Stimulated activated CD4-positive, alpha-beta T cell treated with anti-CD3 and anti-CD28 coated beads, TNF-alpha, amount 100 ng/mL, for 24 hours (primary cell): Measurements from ENCODE around the gene ADK.
"Not testable (repeated sequence)": the region's sequence is repeated elsewhere in the genome, so short reads cannot be mapped to it uniquely, and the experiment has no call there.

Source experiments
- DNase-seq, 3 experiments: peaks; one replicate each; pipeline ENCODE4 v3.0.0-alpha.2; 2020; ENCODE audit warnings: low read depth in 3 of 3

ADK gene

DNA sequence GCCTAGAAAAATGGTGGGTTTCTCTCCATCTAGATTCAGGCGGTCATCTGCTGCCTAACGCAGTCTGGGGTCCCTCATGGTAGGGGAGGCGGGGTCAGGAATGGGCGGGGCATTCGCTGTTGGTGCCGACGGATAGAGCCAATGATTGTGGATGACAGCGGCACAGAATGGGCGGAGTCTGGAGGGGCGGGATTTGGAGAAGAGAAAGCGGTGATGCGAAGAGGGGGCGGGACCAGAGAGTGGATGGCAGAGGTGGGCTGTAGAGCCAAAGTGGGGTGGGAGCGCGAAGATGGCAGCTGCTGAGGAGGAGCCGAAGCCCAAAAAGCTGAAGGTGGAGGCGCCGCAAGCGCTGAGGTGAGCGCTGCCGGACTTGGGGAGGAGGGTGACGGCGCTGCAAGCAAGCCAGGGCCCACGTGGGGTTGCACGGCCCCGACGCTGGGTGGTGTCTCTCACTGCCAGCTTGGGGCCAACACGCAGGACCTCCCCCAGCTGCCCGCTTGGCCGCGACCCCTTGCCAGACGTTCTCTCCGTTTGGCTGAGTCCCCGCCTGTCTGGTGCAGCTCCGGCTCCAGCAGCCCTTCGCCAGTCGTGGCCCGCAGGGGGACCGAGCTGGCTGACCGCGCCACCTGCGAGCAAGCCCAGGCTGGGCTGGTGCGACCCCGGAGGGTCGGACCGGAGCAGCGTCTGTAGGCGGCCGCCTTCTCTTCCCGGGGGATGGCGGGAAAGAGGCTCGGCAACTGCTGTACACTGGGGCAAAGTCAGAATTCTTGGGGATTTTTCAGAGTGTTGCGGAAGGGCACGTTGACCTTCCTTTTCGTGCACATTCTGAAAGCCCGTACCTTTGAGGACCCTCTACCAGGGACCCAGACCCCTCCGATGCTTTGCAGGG lies at the start of gene ADK:
ADK (plus strand) TSS at position 232 of the 889 bp plus-strand sequence; CDS start at position 290, 58 bp downstream.
- peak; percentile 100 for DNase-seq

DNA sequence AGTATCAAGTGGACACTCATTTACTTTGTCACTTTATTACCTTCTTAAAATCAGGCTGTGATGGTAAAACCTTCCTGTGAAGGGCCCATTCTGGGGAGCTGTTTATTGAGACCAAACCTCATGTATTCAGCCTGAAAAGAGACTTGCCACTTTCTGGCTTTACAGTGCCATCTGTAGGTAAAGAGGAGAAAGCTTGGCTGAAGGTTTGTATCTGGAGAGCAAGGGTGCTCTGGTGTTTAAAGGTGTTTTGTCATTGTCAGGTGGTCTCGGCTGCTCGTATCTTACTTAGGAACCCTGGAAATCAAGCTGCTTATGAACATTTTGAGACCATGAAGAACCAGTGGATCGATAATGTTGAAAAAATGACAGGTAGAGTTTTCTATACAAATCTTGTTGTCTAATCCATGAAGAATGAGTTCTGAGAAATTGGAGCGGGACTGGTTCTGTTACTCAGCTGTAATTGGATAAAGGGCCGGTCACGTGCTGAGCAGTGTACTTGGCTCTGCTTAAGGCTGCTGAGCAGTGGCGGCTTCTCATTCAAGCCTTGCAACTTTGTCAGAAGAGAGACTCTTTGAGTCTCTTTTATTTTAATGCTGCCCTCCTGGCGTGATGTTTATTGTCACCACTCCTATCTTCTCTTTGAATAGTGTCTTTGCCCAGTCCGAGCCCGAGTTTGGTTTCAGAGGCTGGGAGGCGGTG lies 47.3 kb upstream of the ADK start:
- no peak for DNase-seq

DNA sequence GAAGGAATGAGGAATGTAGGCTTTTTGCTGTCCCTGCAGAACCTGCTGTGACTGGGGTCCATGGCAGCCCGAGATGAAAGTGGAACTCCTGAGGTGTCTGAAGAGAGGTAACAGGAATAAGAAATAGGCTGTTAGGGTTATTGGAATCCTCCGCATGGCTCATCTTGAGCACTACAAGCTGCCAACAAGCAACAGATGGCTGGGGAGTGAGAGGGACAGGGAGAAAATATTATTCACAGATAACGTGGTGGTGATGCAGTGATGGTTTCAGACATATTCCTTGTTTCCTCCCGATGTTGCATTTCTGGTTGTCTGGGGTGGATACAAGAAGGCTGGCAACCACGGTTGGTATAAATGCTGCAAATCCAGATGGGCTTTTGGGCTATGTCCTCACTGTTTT lies 46.5 kb upstream of the ADK start:
- no peak for DNase-seq

DNA sequence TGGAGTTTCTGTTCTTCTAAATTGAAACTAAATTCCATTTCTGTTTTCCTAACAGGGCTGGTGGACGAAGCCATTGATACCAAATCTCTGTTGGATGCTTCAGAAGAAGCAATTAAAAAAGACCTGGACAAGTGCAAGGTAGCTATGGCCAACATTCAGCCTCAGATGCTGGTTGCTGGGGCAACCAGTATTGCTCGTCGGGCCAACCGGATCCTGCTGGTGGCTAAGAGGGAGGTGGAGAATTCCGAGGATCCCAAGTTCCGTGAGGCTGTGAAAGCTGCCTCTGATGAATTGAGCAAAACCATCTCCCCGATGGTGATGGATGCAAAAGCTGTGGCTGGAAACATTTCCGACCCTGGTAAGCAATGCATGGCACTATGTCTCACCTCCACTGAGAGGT lies 46.0 kb upstream of the ADK start:
- DNase-seq: no peak

DNA sequence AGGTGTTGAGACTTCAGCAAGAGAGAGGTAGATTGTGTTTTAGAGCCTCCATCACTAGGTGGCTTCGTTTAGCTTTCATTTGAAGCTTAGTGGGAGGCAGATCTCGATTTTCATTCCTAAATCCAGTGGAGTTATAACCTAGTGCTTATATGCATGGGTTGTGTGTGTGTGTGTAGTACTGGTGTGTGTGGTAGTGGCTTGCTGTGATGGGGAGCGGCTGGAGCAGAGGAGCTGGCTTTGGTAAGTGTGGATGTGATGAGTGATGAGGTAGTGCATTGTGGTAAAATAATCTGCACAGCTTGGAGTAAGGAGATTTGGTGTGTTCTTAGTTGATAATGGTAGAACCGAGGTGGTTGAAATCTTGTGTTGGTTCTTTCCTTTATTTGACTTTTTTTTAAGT lies 43.6 kb upstream of the ADK start:
- DNase-seq: no peak

DNA sequence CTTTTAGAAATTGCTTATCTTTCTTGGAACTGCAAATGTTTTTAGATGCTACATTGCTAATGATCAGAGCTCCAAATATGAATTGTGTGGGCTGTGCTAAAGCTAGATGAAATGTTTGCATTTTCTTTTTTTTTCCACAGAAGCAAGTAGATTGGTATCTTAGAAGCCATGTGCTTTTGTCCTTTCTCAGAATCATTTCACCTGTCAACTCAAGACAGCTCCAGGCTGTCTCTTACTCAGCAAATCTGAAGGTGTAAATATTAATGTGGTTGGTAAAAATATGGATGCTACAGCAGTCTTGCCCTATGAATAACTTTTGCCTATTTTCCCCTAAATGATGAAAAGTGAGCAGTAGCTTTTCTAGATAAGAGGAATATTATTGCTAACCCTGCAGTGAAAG lies 41.6 kb upstream of the ADK start:
- no peak for DNase-seq

DNA sequence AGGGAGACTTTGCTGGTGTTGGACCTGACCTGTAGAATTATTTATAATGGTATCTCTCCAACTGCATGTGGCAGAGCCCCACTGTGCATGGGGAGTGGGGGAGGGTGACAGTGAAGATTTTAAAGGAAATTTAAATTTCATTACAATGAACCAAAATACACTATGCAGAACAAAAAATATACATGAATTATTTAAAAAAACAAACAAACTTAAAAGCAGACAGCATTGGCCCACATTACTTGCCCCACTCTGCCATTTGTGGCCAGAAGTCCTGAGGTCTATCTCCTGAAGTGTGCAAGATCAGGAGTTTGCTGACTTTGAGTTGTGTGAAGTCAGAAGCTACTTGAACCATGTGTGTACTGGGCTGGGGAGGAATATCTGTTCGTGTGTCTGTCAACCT lies 40.9 kb upstream of the ADK start:
- no peak for DNase-seq

DNA sequence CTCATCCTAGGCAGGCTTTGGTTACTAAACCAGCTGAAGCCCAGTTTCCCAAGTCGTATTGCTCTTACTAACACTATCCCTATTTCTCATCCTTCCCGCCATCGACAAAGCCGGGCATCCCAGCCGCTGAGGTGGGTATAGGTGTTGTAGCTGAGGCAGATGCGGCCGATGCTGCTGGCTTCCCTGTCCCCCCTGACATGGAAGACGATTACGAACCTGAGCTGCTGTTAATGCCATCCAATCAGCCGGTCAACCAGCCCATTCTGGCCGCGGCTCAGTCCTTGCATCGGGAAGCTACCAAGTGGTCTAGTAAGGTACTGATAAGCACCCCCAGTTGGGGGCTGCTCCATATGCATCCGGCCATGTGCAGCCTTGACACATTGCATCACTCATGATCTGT lies 39.2 kb upstream of the ADK start:
- DNase-seq: no peak

DNA sequence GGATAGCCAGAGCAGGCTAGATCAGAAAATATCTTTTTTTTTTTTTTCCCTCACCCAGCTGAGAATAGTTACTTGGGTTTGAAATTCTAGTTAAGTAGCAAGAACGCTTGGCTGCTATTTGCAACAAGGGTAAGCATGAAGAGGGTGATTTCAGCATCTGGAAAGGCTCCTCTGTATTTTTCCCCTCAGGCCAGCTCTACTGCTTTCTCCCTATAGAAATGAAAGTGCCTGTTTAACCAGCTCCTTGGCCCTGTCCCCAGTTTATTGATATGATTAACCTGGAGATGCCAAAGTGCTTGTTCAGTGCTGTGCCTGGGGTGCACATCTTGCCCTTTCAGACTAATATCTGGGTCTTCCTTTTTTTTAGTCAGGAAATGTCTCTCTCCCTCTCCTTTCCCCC lies 37.5 kb upstream of the ADK start:
- no peak for DNase-seq

DNA sequence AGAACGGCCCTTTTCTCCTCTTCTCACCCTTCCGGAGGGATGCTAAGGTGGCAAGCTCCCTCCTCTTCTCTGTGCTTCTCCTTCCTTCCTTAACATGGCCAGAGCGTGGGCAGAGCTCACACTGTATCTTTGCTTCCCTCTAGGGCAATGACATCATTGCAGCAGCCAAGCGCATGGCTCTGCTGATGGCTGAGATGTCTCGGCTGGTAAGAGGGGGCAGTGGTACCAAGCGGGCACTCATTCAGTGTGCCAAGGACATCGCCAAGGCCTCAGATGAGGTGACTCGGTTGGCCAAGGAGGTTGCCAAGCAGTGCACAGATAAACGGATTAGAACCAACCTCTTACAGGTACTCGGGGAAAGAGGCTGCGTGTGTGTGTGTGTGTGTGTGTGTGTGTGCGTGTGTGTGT lies 37.0 kb upstream of the ADK start:
- no peak for DNase-seq

DNA sequence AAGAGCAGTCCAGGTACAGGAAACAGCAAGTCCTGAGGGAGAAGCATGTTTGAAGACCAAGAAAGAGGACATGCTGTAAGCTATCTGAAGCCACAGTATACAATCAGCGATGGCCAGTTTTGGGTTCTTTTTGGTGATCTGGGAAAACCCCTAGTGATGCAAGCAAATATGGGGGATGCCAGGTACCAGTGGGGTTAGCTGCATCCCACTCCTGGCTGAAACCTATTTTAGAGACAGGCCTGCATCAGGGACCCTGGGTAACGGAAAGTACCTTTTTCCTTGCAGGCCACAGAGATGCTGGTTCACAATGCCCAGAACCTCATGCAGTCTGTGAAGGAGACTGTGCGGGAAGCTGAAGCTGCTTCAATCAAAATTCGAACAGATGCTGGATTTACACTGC lies 33.3 kb upstream of the ADK start:
- no peak for DNase-seq

DNA sequence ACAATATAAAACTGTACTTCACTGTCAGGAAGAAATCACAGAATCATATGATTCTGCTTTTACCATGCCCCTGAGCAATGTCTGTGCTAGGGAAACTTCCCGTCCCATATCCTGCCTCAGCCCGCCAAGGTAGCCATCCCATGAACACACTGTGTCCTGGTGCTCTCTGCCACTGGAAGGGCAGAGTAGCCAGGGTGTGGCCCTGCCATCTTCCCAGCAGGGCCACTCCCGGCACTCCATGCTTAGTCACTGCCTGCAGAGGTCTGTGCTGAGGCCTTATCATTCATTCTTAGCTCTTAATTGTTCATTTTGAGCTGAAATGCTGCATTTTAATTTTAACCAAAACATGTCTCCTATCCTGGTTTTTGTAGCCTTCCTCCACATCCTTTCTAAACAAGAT lies 32.2 kb upstream of the ADK start:
- no peak for DNase-seq

DNA sequence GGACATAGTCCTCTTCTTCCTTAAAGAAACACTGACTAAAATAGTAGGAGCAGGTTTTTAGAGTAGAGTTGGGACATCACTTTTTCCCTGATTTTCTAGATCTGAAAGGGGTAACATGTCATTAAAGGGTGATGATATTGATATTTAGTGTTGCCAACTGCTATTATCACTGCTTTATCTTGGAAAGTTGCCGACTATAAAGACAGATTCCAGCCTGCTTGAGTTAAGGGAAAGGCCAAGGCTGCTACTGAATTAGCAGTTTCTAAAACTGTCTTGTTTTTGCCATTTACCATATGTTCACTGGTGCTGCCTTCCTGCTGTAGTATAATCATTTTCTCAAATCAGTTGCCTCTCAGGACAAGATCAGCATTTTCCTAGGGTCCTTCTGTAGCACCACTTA lies 30.1 kb upstream of the ADK start:
- DNase-seq: no peak

DNA sequence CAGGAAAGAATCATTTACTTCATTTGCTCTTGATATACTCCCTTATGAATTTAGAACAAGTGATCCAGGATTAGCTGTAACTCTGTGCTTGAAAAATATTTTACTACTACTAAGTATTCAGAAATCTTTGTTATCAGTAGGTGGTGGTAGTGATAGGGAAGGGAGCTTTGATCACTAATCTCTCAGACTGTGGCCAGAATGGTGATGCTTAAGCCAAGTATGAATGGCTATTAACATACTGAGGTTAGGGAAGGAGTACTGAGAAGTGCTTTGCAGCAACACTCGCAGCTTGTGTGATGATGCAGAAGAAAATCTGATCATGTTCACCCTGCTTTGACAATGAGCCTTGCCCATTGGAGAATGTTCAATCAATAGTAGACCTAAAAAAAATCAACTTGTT lies 29.7 kb upstream of the ADK start:
- no peak for DNase-seq

DNA sequence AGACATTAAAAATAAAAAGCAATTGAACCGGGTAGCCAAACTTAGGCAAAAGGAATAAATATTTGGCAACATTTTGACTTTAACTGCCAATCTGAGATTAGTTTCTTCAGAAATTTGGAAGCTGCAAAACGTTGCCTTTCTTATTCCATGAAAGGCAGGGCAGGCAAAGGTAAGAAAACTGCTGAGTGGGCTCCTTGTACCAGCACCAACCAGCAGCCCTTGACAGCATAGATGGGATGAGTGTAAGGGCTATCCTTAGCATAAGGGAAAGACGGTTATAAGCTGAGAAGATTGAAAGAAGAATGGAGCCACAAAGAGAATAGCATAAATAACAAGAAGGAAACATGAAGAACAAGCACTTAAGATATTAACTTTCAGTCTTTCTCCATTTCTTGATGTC lies 29.0 kb upstream of the ADK start:
- DNase-seq: no peak

DNA sequence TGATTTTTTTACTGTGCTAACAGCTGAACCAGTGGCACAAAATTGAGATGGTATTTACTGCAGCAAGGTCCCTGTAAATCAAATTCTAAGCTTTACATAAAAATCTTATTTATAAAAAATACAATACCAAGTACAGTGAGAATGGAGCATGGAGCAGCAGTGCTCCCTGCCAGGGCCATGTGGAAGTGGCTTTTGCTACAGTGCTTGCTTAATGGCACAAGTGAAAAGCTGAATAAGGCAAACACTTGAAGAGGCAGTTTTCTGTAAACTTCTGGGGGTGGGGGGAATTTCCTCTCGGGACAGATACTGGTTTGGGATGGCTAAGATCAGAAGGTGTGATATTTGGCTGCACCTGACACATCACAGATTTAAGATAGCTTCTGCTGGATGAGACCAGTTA lies 27.9 kb upstream of the ADK start:
- DNase-seq: no peak

DNA sequence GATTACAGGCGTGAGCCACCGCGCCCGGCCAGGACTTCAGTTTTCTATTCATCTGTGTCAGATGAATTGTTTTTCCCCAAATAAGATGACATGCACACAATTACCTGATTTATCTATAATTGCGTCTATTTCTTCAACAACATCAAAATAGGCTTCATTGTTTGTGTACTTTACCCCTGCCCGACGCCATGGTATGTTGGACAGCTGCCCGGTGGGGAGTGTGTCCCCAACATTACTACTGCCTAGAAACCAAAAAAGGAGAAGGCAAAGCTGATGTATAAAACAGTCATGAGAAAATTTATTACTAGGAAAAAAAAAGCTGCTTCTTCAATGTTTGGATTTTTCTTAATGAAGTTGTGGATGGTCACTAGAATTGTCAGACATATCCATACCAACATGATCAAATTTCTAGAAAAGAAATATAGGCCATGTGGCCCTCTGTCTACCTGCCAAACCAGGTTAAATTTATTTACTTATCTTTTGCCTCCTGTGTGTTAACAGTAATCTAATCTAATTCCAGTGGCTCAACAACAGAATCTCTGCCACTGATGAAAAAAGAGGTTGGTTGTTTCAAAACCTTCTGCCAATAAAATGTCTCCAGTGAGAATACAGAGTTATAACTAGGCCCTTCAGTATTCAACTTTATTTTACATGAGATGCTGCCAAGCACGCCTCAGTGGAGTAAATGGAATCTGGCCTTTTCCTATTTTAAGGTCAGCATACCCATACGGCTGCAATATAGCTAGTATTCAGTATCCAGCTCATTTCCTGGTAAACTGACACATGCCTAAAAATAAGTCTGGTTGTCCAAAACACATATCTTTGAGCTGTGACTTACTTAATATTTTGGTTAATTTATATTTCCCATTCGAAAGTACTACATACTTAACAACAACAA lies 16.8 kb upstream of the ADK start:
- DNase-seq: no peak

DNA sequence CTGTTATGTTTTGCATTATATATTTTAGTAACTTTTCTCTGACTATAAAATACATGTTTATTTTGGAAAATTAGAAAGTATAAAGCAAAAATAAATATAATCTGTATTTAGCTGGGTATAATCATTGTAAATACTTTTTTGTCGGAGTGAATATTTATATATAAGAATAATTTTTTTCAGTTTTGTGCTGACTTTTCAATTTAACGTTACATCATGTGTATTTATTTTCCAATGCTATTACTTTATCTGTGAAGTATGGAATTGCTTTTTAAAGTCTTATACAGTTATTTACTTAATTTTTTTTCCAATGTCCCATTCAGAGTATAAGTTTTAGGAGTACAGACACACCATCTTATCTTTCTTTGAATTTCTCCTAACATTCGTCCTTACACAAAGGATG lies 15.6 kb upstream of the ADK start:
- no peak for DNase-seq

DNA sequence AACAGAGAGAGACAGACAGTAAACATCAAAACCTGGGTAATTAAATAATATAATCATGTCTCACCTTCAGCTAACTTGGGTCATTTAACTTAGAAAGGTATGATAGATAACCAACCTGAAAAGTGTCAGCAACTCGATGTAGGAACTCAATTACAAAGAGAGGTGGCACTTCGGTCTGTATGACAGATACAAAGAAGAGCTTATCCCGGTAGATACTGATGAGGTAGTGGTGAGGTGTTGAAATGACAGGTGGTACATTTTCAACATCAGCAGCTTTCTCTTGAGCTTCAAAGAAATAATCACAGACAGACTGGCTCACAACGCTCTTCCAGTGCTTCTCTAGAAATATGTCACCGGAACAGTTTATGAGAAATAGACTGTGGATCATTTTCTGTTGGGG lies 13.0 kb upstream of the ADK start:
- no peak for DNase-seq

DNA sequence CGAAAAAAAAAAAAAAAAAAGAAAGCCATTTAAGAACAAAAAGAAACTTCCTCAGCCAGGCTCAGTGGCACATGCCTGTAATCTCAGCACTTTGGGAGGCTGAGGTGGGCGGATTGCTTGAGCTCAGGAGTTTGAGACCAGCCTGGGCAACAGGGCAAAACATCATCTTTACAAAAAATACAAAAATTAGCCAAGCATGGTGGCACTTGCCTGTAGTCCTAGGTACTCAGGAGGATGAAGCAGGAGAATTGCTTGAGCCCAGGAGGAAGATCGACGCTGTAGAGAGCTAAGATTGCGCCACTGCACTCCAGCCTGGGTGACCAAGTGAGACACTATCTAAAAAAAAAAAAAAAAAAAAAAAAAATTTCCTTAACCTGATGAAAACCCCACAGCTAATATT lies 12.4 kb upstream of the ADK start:
- not testable (repeated sequence) for DNase-seq

DNA sequence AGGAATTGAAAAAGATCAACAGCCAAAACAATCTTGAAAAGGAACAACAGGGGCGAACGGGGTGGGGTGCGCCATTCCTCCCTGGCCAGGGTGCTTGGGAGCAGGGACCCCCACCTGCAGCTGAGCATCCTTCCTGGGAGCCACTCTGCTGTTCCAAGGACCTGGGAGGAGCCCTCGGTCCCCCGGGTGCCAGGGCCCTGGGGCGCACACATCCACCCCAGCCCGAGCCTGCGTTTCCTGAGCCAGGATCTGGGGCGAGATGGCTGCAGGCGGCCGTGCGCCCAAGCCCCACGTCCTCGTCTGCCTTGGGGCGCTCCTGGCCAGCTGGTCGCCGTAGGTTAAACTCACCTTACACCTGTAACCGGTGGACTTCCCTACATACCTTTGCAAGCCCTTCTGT lies 11.0 kb upstream of the ADK start:
- no peak for DNase-seq

DNA sequence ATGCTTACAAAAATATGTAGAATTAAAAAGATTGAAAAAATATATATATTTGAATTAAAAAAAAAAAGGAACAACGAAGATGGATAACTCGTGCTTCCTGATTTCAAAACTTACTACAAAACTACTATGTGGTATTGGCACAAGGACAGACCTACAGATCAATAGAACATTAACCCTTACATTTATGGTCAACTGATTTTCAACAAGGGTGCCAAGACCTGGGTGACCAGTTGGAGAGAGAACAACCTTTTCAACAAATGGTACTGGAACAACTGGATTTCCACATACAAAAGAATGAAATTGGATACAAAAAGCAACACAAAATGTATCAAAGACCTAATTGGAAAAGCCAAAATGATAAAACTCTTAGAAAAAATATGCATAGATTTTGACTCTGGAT lies 10.5 kb upstream of the ADK start:
- DNase-seq: no peak
